Measurements from ENCODE around the gene MARCHF6. TPM values are rescaled to one million over a fixed set of nuclear protein-coding genes. Genes with fewer than 3 reads are reported as not detected.
"Not testable (repeated sequence)": the region's sequence is repeated elsewhere in the genome, so short reads cannot be mapped to it uniquely, and the experiment has no call there.

MARCHF6 gene
- total RNA-seq, 2 donors from 2014 or later: 89.5 to 103 TPM

GRCh38 chr5:10339058-10339811, 14.3 kb upstream of the MARCHF6 start:
- peaks cover 0 to under 1% of the 10 kb centered on the region in 2 donors for H3K4me1 ChIP-seq
- no peaks in the 10 kb centered on the region for H3K27me3 ChIP-seq
- H3K4me3 ChIP-seq: no peak overlapping the region
- DNase-seq (ENCODE audit: low spot score): no peak
- H3K36me3 ChIP-seq: no peaks in the 10 kb centered on the region
- no peak overlapping the region for H3K27ac ChIP-seq
- no peaks in the 10 kb centered on the region for H3K9me3 ChIP-seq
- TF ChIP-seq, protein P1, sequence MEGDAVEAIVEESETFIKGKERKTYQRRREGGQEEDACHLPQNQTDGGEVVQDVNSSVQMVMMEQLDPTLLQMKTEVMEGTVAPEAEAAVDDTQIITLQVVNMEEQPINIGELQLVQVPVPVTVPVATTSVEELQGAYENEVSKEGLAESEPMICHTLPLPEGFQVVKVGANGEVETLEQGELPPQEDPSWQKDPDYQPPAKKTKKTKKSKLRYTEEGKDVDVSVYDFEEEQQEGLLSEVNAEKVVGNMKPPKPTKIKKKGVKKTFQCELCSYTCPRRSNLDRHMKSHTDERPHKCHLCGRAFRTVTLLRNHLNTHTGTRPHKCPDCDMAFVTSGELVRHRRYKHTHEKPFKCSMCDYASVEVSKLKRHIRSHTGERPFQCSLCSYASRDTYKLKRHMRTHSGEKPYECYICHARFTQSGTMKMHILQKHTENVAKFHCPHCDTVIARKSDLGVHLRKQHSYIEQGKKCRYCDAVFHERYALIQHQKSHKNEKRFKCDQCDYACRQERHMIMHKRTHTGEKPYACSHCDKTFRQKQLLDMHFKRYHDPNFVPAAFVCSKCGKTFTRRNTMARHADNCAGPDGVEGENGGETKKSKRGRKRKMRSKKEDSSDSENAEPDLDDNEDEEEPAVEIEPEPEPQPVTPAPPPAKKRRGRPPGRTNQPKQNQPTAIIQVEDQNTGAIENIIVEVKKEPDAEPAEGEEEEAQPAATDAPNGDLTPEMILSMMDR (IDR thresholded peaks at IDR 0.05): no peak

DNA sequence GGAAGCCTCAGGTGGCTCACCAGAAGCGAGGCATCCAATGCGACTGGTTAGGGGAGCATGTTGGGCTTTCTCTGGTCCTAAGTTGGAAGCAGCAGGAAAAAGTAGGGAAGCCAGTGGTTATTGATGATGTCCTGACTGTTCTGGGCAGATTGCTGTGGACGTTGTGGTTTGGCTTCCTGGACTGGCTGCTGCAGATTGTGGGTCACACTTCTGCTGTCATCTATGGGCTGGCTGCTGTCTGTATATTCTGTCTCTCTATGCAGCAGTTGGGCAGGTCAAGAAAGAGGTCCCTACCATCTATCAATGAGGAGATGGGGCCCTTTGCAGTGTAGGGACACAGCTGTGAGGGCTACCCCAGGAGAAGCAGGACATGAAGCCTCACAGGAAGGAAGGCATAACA, 13.5 kb upstream of the MARCHF6 start:
- Histone ChIP-seq H3K27ac (no peak overlapping the region), H3K36me3 (no peaks in the 10 kb centered on the region), H3K9me3 (no peaks in the 10 kb centered on the region), H3K4me3 (no peak overlapping the region), H3K4me1 (no peaks in the 10 kb centered on the region), H3K27me3 (no peaks in the 10 kb centered on the region)
- TF ChIP-seq, protein P1 (IDR thresholded peaks at IDR 0.05): no peak
- DNase-seq (ENCODE audit: low spot score): no peak

DNA sequence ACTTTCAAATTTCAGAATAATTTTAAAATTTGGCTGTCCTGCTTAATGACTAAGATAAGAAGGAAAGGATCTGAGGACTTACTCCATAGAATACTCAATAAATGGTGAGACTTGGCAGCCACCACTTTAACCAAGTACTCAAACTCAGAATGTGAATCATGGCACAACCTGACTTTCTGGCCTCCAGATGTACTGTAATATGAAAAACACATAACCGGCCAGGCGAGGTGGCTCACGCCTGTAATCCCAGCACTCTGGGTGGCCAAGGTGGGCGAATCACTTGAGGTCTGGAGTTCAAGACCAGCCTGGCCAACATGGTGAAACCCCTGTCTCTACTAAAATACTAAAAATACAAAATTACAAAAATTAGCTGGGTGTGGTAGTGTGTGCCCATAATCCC, 10.0 kb upstream of the MARCHF6 start:
- H3K27me3 ChIP-seq: no peaks in the 10 kb centered on the region
- no peaks in the 10 kb centered on the region for H3K36me3 ChIP-seq
- no peaks in the 10 kb centered on the region for H3K4me1 ChIP-seq
- no peak overlapping the region for H3K4me3 ChIP-seq
- DNase-seq (ENCODE audit: low spot score): peak; percentile 57
- TF ChIP-seq, protein P1 (IDR thresholded peaks at IDR 0.05): no peak
- no peaks in the 10 kb centered on the region for H3K9me3 ChIP-seq
- no peak overlapping the region for H3K27ac ChIP-seq

DNA sequence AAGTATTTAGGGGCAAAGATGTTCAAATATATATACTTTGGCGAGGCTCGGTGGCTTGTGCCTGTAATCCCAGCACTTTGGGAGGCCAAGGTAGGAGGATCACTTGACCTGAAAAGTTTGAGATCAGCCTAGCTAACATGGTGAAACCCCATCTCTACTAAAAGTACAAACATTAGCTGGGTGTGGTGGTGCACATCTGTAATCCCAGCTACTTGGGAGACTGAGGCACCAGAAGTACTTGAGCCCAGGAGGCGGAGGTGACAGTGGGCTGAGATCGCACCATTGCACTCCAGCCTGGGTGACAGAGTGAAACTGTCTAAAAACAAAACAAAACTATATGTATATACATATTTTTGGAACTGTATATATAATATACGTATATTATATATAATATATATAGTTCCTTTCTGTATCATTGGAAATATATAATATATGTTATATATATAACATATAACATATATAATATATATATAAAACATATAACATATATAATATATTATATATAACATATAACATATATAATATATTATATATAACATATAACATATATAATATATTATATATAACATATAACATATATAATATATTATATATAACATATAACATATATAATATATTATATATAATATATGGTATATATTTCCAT, 8.9 kb upstream of the MARCHF6 start:
- H3K27ac ChIP-seq, H3K27me3 ChIP-seq, H3K36me3 ChIP-seq, H3K9me3 ChIP-seq, H3K4me3 ChIP-seq, H3K4me1 ChIP-seq: not testable (repeated sequence)
- DNase-seq (ENCODE audit: low spot score): peak; percentile 55

DNA sequence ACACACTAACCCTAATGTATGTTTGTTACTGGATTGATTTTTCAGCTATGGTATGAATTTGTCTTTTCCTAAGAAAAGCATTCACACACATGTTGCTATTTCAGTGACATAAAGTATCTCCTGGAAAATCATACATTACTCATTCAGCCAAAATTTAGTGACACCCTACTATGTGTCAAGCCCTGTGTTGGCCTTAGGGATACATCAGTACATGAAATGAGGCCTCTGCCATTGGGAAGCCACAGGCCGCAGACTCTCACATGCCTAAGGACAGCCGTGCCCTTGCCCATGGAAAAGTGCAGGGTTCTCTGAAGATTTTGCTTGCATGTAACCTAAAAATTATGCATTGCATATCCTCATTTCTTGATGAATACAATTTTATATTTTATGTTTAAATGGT, 5.2 kb upstream of the MARCHF6 start:
- peaks cover 0 to 24% of the 10 kb centered on the region in 2 donors for H3K4me1 ChIP-seq
- H3K27ac ChIP-seq: no peak overlapping the region
- no peak for DNase-seq (ENCODE audit: low spot score)
- TF ChIP-seq, protein P1 (IDR thresholded peaks at IDR 0.05): no peak
- H3K36me3 ChIP-seq: no peaks in the 10 kb centered on the region
- no peaks in the 10 kb centered on the region for H3K9me3 ChIP-seq
- H3K4me3 ChIP-seq: no peak overlapping the region
- H3K27me3 ChIP-seq: no peaks in the 10 kb centered on the region

DNA sequence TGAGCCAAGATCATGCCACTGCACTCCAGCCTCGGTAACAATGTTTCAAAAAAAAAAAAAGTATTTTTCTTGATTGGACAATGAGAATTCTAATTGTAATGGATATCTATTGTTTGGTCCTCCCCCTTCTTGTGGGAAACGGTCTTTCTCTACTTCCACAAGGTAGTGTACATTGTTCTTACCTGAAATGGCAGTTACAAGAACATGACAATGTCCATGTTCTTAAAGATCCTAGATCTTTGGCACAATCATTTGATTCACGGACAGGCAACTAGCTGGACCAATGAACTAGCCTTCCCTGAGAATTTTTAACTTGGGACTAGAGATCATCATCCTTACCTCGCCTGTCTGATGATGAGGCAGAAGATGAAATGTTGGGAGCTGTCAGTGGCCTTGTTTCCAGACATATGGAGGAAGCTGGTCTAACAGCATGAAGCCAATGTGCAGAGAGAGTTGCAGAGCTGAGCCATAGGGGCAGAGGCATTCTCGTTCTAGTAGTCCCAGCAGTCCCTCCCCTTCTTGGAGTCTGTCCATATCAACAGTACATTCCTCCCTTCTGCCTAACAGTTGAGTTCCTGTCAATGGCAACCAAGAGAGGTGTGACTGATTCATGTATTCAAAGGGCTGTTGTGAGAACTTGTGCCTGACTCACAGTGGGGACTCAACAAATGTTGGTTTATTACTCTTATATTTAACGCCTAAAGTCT, 2.1 kb upstream of the MARCHF6 start:
- Histone ChIP-seq H3K27ac (peak overlapping the region; percentile 99), H3K9me3 (no peaks in the 10 kb centered on the region), H3K36me3 (no peaks in the 10 kb centered on the region), H3K4me1 (peaks cover 0 to 35% of the 10 kb centered on the region in 2 donors), H3K27me3 (no peaks in the 10 kb centered on the region), H3K4me3 (no peak overlapping the region)
- DNase-seq (ENCODE audit: low spot score): peak; percentile 56
- TF ChIP-seq, protein P1 (IDR thresholded peaks at IDR 0.05): no peak

All from right atrium auricular region (tissue), 2 donors.